Subcutaneous adipose tissue (tissue), 4 donors: ENCODE results near the gene DCLK2. TPM values are rescaled to one million over a fixed set of nuclear protein-coding genes. Genes with fewer than 3 reads are reported as not detected.

Source experiments
- CTCF ChIP-seq: fragments of 450-650 bp; IDR thresholded peaks from one replicate; pipeline ENCODE4 v1.5.1; 2016; ENCODE audit warnings: low read depth, mild to moderate bottlenecking, control low read depth, antibody characterized with exemption, moderate library complexity
- total RNA-seq, 4 donors: library from RNA; depleted of rRNA; stranded (reverse); fragments of >200 nt; gene quantifications; one replicate each; pipeline ENCODE4 v1.1.0, GENCODE V29; 2016

Gene DCLK2
- total RNA-seq, 4 donors from 2014 or later = 2.4 to 6.2 (median 3.9) TPM

GRCh38 chr4:150069353-150069752, 8.9 kb upstream of the DCLK2 start:
- no peak for TF ChIP-seq CTCF

GRCh38 chr4:150070464-150071170, 7.6 kb upstream of the DCLK2 start:
- no peak for TF ChIP-seq CTCF

- TF ChIP-seq CTCF = no peak
Observed at GRCh38 chr4:150072471-150072870, 5.8 kb upstream of the DCLK2 start.

- TF ChIP-seq CTCF = no peak
Observed at GRCh38 chr4:150072906-150073714, 5.1 kb upstream of the DCLK2 start.

GRCh38 chr4:150074064-150074463, 4.2 kb upstream of the DCLK2 start:
- no peak for TF ChIP-seq CTCF

GRCh38 chr4:150078579-150079080, 385 bp downstream of the DCLK2 start:
- no peak for TF ChIP-seq CTCF

- TF ChIP-seq CTCF = no peak
Observed at GRCh38 chr4:150079081-150079581, 886 bp downstream of the DCLK2 start.
